GM18498 (cell line): ENCODE data around the gene ARHGAP40.

ENCODE experiments used
- ATAC-seq: cut with Tn5 transposase; IDR thresholded peaks from one replicate; pipeline ENCODE4 v1.9.1; 2021; ENCODE audit warnings: mild to moderate bottlenecking, moderate library complexity; ENCODE audit not compliant: unreplicated experiment

Gene ARHGAP40

DNA sequence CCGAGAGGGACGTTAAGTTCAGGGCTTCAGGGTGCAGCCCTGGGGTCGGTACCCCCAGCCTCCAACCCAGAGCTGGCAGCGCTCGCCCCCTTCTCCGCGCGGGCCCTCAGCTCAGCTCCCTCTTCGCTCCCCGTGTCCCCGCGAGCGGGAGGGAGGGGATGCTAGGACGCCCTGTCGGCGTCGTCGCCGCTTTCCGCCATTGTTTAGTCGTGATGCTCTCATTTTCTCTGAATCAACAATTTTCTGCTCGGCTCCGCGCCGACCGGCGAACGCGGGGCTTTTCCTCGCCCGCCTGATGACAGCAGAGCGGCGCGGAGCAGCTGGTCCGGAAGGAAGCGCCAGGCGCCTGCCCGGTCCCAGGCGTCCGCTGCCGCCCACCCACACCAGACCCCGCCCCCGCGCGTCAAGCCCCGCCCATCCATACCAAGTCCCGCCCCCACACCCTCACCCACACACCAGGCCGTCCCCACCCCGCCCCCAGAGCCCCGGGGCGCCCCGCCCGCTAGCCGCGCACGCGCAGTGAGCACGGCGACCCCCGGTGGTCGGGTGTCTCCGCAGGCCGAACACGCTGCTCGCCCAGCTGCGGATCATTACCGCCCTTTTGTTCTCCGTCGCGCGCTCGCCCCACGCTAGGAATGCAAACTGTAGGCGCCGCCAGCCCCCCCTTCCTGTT, 72.6 kb downstream of the ARHGAP40 start:
- ATAC-seq = peak; percentile 81

DNA sequence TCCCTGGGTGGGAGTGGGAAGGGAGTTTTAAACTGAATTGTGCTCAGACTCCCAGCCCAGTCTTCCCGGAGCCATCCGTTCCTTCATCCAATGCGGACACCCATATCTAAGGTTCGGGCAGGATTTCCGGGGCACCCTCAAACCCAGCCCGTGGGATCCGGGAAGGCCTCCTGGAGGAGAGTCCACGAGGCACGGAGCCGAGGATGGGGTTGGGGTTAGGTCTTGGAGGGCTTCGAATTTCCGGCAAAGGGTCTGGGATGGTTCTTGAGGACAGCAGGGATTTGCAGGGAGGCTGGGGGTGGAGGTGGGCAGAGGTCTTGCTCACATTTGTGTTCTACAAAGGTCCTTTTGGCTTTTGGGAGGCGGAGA, 73.1 kb downstream of the ARHGAP40 start:
- ATAC-seq = no peak

DNA sequence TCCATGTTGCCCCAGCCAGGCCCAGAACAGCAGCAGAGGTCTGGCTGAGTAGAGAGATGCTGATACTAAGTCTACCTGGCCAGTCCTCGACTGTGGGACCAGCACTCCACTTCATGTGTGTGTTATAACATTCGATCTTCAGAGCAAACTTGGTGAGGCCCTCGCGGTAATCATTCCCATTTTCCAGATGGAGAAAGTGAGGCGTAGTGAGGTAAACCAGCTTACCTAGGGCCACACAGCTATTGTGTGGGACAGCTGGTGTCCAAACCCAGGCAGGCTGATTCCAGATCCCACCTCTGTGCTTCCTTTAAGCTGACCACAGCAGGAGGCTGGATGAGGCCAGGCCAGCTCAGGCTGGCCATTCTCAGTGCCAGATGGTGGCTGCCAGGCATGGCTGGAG, 75.0 kb downstream of the ARHGAP40 start:
- ATAC-seq = no peak

DNA sequence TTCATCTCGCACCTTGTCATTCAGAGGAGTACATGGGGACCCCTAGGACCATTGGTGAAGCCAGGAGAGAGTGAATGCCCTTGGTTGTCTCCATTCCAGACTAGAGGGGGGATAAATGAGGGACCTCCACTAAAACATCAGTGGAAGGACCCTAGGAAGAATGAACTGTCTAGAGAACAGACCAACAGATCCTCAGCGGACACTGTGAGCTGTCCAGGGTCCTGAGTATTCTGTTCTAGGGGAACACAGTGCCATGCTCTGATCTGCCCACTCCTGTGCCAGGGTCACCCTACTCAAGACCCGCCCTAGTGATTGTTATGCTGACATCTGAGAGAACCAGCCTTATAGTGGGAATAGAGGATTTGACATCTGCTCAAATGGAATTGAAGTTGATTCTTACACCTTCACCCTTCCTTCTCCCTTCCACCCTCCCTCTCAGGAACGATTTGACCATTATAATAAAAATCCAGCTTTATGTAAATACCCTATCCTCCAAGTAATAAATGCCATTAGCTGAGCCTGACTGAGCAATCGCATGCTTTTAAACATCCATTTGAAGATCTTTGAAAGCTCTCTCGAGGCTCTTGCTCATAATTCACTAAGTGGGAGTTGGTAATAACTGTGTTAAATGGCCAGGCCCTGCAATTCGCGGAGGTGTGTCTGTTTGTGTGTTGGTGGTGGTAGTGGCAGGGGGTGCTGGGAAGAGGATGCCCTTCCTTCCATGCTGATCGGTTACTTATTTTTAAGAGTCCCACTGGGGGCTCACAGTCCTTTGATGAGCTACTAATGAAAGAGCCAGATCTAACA, 79.1 kb downstream of the ARHGAP40 start:
- ATAC-seq = no peak

DNA sequence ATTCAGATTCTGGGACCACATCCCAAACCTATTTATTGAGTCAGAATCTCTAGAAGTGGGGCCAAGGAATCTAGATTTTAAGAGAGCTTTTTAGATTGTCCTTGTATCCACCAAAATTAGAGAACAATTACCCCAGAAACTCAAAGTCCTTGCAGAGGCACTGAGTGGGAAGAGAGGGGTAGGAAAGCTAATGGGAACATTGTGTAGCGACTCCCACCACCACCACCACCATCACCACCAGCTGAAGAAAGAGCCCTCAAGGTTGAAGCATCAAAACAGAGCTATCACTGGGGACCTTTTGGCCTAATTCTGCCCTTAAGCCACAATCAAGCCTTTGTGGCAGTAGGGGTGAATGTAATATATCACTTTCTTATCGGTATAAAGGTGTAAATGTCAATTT, 83.7 kb downstream of the ARHGAP40 start:
- ATAC-seq = no peak

DNA sequence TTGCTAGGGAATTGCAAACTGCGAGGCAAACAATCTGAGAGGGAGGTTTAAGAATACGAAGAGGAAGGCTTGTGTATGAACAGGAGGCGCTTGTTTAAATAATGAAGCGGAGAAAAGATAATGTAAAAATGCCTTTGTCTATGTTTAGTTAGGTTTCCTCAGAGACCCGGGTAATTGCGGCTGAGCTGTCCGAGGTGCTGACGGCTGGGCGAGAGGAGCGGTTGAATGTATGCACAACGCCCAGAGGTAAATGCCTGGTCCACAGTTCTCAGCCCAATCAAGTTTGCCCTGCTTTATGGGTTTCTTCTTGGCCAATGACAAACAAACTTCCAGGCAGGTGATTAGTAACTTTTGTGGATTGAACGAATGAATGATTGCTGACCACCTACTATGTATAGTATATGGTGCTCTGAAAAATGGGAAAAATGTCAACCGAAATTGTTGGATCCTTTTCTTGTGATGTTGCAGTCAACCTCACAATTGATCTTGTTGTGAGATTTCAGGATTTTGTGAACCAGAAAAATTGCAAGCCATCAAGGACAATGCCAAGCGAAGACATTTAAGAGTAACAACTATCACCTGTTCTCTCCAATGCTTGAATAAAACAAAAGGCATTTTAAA, 84.4 kb downstream of the ARHGAP40 start:
- no peak for ATAC-seq

DNA sequence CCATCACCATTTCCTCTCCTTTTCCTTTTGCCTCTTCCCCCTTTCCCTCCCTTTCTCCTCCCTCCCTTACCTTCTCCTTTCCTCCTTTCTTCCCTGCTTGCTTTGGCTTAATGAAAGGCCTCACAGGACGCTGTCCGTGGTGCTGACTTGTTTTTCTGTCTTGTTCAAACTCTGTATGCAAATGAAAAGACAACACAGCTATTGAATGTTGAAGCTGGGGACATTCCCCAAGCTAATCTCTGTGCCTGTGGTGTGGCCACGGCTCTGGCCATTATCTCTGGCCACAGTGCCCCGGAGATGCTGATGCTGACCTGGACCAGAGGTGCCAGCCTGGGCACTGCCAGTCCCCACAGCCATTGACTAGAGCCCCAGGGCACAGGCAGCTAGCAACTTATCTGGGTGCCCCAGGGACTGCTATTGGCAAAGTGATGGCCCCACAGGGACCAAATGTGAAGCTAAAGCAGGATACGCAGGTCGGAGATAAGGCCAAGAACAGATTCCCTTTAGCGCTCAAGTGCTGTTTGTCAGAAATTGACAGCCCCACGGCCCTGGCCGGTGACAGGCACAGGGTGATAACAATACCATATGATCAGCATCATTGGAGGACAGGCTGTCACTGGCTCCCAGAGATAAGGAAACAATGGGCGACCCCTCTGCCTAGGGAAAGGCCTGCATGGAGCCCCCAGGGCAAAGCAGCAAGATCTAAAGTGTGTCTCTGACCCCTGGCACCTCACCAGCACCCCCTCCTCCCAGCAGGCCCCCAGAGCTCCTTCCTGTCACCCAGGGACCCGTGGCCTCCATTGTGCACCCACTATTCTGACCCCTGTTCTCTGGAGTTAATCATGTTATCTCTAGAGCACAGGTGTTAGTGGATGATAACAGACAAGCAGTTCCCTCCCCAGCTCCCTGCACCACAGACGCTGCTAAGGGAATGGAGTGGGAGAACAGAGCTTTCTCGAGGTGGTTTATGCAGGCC, 91.1 kb downstream of the ARHGAP40 start:
- ATAC-seq = no peak

DNA sequence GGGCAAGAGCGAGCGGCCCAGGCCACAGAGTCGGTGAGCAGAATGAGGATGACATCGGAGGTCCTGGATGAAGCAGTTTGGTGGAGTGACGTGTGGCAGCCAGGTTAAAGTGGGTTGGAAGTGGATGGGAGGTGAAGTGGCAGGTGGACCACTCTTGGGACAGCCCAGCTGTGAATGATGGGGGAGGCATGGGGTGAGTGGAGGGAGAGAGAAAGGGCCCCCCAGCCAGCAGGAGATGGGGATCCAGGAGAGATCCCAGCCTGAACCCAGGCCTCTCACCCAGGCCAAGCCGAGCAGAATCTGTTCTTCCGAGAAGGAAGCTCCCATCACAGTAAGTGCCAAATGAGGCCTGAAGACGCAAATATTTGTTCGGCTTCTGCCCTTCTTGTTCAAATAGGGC, 95.7 kb downstream of the ARHGAP40 start:
- ATAC-seq = no peak

DNA sequence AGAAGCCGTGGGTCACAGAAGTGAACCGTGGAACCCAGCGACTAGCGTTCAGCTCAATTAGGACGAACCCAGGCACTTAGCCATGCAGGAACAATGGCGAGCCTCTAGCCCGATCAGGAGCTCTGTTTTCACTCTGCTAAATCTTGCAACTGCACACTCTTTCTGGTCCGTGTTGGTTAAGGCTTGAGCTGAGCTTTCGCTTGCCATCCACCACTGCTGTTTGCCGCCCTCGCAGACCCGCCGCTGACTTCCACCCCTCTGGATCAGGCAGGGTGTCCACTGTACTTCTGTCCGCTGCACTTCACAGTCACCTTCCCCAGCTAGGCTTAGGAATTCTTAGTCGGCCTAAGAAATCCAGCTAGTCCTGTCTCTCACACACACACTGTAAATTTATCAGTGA, 96.9 kb downstream of the ARHGAP40 start:
- ATAC-seq = no peak

DNA sequence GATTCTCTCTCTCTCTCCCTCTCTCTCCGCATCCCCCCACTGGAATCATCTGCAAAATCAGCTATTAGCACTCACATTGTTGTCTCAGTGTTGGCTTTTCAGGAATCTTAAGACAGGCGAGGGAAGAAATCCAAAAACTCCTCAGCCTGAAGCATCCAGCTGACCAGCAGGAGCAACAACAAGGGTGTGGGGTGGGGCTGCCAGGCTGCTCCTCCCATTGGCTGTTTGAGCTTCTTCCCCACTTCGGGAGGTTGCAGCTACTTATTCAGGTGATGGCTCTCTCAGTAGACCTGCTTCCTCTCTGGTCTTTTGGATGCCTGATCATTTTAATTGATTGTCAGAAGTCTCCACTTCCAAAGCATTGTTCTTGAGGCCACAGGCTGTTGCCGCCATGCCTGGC, 98.5 kb downstream of the ARHGAP40 start:
- no peak for ATAC-seq
